A172 (cell line): Measurements from ENCODE around the gene SPAAR. TPM values are rescaled to one million over a fixed set of nuclear protein-coding genes. Genes with fewer than 3 reads are reported as not detected.
"Not testable (repeated sequence)": the region's sequence is repeated elsewhere in the genome, so short reads cannot be mapped to it uniquely, and the experiment has no call there.

Experiments
- DNase-seq: peaks from one replicate; pipeline ENCODE4 v3.0.0-alpha.2; 2015; ENCODE audit warnings: low spot score
- total RNA-seq: library from RNA; depleted of rRNA; stranded (reverse); fragments of >200 nt; shearing (Covaris generic); gene quantifications from 2 replicates; pipeline ENCODE4 v1.2.3, GENCODE V29; 2014

SPAAR gene
- total RNA-seq, 1 experiment from 2014 or later = 0.31 TPM

DNA sequence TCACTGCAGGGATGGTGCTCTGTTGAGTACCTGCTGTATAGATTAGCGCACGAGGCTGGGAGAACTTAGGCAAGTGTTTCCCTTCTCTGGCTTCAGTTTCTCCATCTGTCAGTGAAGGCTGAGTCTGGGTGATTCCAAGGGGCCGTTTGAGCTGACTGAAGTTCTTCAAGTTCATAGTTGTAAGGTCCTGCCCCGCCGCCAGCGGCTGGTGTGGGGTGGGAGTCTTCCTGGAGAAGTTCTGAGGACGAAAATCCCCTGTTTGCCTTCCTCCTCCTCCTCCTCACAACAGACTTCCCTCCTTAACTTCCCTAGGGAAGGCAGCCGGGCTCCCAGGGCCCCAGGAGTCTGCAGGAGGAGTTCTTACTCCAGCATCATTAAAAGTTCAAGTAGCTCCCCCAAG, 5.0 kb upstream of the SPAAR start:
- no peak for DNase-seq

DNA sequence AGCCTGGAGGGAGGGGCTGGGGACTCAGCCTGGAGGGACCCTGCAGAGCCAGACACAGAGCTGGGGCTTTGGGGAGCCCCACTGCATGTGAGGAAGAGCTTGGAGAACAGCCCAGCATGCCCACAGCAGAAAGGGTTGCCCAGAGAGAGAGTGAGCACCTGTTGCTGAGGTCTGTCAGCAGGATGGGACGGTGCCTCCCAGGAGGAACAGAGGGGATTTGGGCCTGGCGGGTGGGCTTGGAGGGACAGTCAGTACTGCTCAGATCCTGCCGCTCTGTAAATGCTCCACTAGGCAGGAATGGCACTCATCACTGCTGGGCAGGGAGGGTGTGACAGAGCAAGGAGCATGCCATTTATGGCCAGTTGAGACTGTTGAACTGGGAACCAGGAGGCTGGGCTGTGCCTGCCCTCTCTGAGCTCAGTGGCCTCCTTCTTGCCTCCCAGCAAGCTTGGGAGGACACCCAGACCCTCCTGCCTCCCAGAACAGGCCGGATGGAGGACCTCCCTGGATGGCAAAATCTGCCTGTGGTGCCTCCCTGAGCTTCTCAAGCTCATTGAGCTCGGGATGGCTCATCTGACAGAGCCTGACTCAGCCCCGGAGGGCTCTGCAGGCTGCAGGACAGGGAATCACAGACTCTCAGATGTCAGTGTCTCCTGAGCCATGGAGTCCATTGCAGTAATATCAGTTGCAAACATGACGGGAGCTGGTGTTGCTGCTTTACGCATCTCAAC, 4.1 kb upstream of the SPAAR start:
- DNase-seq = peak; percentile 44

DNA sequence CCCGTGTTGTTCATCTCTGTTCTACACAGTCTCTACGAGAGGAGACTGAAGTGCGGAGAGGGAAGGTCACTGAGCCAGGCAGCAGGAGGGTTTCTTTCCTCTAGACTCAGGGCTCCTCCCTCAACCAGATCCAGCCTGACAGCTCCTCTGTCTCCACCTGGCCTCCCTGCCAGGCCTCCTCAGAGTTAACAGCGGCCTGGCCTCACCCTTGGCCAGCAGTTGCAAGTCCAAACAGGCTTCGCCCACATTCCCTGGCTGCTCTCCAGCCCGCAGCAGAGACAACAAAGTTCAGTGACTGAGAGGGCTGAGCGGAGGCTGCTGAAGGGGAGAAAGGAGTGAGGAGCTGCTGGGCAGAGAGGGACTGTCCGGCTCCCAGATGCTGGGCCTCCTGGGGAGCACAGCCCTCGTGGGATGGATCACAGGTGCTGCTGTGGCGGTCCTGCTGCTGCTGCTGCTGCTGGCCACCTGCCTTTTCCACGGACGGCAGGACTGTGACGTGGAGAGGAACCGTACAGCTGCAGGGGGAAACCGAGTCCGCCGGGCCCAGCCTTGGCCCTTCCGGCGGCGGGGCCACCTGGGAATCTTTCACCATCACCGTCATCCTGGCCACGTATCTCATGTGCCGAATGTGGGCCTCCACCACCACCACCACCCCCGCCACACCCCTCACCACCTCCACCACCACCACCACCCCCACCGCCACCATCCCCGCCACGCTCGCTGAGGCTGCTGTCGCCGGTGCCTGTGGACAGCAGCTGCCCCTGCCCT, 3.2 kb upstream of the SPAAR start, which contains the start of gene HRCT1:
TSS of gene HRCT1 (plus strand) at position 291 of the 768 bp plus-strand sequence. CDS start at position 377, 86 bp downstream.
- peak; percentile 93 for DNase-seq

DNA sequence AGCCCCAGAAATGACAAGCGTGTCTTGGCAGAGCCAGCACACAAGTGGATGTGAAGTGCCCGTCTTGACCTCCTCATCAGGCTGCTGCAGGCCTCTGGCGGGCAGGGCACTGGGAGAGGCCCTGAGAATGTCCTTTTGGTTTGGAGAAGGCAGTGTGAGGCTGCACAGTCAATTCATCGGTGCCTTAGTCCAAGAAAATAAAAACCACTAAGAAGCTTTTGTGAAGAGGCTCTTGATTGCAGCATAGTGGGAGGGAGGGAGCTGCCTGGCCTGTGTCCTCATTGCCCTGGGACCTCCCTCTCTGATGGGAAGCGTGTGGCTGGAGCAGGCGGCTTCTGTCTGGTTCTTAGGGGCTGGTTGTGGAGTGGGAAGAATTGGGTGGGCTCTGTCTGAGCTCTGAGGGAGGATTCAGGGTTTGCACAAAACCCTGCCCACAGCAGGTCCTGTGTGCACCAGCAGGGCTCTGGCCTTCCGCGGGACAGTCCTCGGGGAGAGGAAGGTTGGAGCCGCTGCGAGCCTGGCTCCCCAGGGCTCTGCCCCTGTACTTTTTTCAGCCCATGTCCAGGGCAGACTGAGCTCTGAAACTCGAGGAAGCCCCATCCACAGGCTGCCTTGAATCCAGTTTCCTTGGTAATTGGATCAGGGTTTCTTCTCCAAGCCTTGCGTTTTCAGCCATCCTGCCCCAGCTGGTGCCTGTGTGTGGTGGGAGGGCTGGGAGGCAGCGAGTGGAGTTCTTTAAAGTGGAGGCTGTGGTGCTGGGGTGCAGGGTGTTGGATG, 2.2 kb upstream of the SPAAR start:
- peak; percentile 67 for DNase-seq

DNA sequence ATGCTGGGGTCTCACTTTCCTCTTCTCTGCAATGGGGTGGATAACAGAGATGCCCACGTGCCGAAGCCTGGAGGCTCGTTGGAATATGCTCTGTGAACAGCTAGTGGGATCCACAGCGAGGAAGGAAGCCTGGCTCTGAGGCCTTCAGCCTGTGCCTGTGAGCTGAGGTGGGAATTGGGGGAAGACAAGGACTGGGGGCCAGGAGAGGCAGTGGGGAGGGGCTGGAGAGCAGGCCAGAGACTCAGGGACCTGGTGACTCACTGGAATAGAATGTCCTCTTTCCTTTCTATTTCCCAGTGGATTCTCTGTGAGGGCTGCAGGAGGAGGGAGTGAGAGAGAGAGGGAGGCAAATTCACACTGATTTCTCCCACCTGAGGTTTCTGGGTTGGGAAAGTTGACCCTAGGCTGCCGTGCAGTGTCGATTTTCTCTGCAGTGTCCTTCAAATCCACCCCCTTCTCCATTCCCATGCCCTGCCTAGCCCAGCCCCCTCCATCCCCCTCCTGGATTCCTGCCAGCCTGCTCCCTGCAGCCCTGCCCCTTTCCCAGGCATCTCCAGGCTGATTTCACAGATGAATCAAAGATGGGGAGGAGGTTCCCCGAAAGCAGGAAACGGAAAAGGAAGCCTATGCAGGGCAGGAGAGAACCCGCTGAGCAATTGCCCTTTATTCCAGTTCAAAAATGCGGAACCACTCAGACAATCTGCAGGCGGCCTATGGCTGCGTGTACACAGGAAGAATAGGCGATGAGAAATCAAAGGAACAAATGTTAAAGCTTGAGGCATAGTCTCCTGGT, 1.4 kb upstream of the SPAAR start:
- peak; percentile 97 for DNase-seq

DNA sequence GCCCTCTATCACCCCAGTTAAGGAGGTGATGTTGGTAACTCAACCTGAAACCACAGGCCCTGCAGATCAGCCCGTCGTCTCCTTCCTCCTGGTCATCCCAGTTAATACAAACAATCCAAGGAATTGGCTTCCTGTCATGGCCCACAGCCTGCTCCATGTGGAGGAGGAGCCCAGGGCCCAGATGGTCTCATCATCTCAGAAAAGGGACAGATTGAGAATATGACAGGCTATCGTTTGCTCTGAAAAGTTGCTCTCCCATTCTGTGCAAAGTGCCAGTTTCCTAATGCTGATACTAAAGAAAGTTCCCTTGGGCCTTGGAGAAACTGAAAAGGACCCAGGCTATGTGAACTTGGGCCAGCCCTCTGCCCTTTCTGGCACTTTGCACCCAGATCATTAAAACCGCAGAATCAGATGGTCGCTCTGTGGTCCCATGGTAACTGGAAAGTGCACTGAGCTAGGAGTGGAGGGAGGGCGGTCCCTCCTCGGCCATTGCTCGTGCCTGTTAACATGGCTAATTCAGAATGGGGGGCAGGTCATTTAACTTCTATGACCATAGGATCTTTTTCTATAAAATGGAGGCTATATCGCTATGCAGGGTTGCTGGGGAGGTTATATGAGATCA, 675 bp upstream of the SPAAR start:
- DNase-seq = no peak

DNA sequence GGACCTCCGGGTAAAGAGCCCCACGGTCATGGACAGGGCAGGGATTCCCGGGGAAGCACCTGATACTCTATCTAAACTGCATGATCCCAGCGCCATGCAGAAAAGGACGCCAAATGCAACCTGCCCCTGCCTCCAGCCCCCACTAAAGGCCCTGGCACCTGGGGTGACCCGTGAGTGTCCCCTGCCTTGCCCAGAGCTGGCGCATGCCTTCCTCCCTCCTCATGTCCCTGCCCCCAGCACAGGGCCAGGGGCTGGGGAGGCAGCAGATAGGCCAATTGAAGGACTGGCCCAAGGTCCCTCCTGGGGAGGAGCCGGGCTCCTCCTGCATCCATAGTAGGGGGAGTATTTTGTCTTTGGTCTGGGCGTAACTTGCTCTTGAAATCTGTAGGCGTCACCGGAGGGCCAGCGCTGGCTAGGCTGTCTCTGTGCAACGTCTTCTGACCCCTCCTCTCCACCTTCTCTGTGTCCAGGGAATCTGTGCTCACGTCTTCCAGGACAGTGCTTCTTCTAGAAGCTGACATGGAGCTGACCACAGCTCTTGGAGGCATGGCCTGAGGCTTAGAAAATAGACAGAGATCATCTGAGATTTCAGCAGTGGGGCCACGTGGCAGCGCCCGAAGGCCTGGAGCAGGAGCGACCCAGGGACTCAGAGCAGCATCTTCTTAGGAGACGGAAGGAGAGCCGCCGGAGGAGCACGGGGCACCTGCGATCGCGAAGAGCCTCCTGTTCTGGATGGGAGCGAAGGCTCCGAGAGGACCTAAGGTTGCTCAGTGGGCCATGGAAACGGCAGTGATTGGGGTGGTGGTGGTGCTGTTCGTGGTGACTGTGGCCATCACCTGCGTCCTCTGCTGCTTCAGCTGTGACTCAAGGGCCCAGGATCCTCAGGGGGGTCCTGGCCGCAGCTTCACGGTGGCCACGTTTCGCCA, 660 bp downstream of the SPAAR start:
- no peak for DNase-seq

DNA sequence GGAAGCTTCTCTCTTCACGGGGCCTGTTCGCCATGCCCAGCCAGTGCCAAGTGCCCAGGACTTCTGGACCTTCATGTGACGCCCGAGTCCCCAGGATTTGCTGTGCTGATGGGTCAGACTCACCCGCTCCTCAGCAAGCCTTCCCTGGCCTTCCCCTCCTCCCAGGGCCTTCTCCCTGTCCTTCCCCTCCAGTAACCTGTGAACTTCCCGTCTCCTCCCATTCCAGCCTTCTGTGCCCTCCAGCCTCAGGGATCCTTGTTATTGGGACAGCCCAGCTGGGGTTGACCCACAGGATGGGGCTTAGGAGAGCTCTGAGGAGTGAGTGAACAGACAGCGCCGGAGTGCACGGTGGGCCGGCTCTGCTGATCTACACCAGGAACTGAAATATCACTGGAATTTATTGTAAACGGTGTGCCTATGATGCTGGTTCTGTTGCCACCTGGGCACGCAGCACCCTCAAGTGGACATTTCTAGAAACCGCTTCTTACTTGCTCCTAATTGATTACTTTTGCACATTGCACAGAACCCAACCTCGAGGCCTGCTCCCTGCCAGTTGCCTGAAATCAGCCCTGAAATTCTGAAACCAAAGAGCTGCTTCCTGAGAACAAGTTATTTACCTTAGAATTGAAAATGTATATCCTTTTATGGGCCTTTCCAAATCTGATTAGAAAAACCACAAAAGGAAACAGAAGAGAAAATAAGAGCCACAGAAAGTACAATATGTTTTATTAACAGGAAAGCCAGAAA, 1.5 kb downstream of the SPAAR start:
- peak; percentile 74 for DNase-seq

DNA sequence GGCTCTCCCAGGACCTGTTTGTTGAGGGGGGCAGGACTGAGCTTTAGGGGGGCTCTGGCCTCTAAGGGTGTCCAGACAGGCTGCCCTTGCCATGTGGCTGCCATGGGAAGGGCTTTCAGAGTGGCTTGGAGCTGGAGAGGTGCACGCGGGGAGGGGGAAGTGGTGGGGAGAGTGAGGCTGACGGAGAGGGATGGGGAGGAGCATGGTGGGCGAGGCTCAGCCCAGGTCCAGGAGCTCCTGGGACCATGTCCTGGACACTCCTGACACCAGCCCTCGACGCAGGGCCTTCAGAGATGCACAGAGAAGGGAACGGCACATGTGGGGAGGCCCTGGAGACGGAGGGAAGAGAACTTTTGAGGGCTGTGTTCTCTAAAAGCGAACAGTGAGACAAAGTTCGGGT, 2.4 kb downstream of the SPAAR start:
- no peak for DNase-seq

DNA sequence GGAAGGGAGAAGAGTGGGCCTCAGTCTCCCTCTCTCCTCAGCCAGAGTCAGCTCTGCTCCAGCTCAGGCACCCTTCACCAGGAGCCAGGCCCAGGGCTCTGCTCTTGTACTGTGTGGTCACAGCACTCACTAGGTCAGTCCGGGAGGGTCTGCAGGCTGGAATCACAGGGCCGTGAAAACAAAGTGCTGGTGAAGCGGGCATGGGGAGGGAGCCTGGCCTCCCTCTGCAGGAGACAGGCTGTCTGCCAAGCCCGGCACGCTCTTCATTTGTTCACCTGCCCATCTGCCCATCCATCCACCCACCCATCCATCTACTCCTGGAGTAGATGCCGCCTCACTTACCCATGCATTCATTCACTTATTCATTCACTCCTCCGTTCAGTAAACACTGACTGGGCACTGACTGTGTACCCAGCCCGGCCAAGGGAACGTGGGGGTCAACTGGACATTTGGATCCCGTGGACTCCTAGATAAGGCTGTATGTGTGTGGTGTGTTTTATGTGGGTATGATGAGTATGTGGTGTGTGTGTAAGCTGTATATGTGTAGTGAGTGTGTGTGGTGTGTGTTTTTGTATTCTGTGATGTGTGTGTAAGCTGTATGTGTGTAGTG, 3.6 kb downstream of the SPAAR start:
- no peak for DNase-seq

DNA sequence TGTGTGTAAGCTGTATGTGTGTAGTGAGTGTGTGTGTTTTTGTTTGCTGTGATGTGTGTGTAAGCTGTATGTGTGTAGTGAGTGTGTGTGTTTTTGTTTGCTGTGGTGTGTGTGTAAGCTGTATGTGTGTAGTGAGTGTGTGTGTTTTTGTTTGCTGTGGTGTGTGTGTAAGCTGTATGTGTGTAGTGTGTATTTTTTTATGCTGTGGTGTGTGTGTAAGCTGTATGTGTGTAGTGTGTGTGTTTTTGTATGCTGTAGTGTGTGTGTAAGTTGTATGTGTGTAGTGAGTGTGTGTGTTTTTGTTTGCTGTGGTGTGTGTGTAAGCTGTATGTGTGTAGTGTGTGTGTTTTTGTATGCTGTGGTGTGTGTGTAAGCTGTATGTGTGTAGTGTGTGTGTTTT, 4.1 kb downstream of the SPAAR start:
- not testable (repeated sequence) for DNase-seq

DNA sequence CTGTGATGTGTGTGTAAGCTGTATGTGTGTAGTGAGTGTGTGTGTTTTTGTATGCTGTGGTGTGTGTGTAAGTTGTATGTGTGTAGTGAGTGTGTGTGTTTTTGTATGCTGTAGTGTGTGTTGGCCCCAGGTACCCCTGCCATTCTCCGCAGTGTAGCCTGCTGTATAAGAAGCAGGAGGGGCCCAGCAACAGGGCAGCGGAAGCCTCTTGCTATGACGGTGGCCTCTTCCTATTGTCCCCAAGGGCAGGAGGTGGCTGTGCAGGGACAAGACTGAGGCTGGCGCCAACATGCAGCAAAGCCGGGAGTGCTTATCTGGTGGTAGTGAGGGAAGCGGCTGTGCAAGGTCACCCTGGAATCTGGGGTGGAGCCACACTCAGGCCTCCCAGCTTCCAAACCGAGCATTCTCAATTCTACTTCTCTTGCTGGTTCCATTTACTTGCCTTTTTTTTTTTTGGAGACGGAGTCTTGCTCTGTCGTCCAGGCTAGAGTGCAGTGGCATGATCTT, 5.1 kb downstream of the SPAAR start:
- no peak for DNase-seq

DNA sequence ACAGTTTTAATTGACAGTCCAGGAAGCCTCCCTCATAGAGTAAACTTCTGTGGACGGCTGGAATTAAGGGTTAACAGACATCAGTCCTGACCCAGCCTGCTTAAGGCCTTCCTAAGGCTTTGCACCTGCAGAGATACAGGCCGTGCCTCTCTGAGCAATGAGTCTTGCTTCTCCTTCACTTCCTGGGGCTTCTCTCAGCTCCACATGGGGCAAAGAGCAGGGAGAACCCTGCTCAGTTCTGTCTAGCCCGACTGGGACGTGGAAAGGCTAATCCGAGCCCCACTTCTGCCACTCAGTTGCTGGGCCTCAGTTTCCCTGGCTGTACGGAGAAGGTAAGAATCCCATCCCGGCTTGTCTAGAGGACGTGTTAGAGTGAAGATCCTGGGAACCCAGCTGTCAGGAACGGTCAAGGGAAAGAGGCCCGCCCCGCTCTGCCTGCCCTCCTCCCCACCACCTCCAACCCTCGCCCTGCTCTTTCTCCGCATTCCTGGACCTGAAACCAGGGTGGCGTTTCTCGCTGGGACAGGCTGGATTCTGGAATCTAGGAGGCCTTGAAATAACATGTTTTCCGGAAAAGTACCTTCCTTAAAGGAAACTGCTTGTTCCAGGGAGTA, 6.5 kb downstream of the SPAAR start:
- no peak for DNase-seq

DNA sequence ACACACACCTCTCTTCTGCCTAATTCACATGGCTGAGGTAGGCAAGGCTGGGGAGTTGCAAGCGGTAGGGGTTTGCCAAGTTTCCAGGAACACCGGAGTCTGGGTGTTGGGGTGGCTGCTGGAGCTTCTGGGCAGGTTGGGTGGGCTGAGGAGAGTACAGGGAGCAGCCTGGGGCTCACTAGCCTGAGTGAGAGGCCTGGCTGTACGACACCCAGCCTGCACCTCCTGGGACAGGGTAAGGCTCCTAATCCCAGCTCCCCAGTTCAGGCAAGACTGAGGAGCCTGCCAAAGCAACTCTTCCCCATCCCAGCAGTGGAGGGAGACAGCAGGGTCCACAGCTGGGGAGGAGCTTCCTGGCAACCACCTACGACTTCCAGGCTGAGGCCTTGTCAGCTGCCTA, 8.0 kb downstream of the SPAAR start:
- DNase-seq = no peak

DNA sequence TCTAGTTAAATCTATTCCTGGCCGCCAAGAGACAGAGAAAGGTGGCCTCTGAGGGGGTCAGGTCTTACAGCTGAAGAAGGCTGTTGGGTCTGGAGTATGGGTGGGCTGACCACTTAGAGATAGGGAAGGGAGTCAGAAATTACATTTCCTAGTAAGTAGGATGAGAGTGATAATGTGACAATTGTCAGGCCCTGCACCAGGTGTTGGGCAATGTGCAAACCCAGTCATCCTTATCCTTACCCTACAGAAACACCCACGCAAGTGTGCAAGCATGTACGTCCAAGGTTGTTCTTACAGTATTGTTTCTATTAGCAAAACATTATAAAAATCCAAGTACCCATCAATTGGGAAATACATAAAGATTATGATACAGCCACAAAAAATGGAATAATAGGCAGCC, 9.5 kb downstream of the SPAAR start:
- no peak for DNase-seq

DNA sequence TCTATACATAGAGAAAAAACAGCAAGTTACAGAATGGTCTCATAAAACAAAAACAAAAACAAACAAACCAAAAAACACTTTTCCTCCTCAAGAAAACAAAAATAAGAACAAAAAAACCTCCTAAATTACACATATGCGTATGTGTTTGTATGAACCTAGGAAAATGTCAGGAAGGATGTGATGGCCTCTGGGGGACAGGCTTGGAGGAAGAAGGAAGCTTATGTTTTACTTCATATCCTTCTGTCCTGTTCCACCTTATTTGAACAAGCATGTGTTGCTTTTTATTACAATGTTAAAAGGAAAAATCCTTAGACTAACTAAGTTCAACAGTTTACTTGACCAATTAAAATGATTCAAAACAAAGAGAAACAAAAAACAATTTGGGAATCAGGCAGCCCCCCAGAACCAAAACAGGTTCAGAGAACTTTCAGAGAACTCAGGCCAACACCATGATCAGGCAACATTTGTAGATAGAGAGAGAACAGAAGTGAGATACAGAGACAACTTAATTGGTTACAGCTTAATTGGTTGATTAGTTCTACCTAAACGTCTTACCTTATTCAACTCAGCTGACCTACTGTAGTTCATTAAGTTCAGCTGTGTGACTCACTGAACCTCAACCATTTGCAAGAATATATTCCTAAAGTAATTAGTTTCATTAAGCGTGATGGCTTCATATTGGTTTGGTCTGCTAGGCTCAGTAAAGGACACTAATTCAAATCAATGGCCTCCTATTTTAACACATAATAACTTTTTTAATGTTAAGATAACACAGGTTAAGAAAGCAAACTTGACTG, 10.1 kb downstream of the SPAAR start:
- no peak for DNase-seq

DNA sequence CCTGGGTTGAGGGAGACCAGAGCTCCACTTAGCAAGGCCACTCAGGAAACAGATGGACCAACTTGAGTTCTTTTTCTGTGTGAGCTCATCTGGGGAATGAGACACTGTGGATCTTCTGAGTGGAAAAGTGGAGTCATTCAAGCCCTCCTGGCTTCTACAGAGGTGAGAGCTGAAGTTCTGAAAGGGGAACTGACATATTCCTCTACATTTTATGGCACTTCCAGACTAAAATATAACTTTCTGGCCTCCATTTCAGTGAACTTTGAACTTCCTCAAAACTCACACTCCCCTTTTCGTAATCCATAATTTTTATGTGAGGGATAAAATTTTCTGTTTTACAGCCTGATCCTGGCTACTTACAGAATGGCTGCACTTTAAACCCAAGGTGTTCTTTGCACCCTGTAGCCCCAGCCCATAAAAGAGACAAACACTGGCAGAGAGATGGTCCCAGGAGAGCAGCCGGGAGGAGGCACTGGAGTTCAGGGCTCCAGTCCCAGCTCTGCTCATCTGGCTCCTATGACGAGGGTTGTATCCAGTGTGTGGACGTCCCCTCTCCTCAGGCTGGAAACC, 10.8 kb downstream of the SPAAR start:
- no peak for DNase-seq
